Measurements from ENCODE around the gene LSP1.

LSP1 gene

DNA sequence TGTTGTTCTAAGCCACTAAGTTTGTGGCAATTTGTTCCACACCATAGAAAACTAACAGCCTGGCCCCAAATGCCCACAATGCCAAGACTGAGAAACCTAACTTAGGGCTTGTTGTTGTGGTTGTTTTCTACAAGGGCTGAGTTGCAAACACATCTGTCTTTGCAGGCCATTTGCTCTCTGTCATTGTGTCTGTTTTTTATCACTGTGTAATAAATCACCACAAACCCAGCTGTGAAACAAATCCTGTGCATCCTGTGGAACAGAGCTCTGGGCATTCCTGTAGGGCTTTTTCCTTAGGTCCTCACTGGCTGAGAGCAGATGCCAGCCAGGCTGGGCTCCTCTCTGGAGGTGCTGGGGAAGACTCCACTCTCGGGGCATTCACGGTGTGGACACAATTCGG, 33.8 kb upstream of the LSP1 start:
- no peak for TF ChIP-seq CTCF (IDR thresholded peaks at IDR 0.05; ENCODE audit: insufficient read depth, low read depth, low read length, missing control alignments)
- H3K4me3 ChIP-seq (ENCODE audit: low read depth, low read length), result no peak overlapping the region
- no peak for DNase-seq (ENCODE audit: low read depth)

- no peak for DNase-seq (ENCODE audit: low read depth)
- no peak overlapping the region for H3K4me3 ChIP-seq (ENCODE audit: low read depth, low read length)
- no peak for TF ChIP-seq CTCF (IDR thresholded peaks at IDR 0.05; ENCODE audit: insufficient read depth, low read depth, low read length, missing control alignments)
These were observed 32.2 kb upstream of the LSP1 start for GRCh38 chr11:1820463-1821325.

DNA sequence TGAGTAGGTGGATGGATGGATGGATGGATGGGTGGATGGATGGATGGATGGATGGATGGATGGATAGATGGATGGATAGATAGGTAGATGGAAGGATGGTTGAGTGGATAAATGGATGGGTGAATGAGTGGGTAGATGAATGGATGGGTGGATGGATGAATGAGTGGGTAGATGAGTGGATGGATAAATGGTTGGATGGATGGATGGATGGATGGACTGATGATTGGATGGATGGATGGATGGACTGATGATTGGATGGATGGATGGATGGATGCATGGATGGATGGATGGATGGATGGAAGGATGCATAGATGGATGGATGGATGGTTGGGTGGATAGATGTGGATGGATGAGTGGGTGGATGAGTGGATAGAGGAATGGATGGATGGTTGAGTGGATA, 31.3 kb upstream of the LSP1 start:
- no peak for DNase-seq (ENCODE audit: low read depth)
- no peak overlapping the region for H3K4me3 ChIP-seq (ENCODE audit: low read depth, low read length)
- no peak for TF ChIP-seq CTCF (IDR thresholded peaks at IDR 0.05; ENCODE audit: insufficient read depth, low read depth, low read length, missing control alignments)

GRCh38 chr11:1822648-1823375, 30.1 kb upstream of the LSP1 start:
- TF ChIP-seq CTCF (IDR thresholded peaks at IDR 0.05; ENCODE audit: insufficient read depth, low read depth, low read length, missing control alignments), result no peak
- DNase-seq (ENCODE audit: low read depth), result no peak

DNA sequence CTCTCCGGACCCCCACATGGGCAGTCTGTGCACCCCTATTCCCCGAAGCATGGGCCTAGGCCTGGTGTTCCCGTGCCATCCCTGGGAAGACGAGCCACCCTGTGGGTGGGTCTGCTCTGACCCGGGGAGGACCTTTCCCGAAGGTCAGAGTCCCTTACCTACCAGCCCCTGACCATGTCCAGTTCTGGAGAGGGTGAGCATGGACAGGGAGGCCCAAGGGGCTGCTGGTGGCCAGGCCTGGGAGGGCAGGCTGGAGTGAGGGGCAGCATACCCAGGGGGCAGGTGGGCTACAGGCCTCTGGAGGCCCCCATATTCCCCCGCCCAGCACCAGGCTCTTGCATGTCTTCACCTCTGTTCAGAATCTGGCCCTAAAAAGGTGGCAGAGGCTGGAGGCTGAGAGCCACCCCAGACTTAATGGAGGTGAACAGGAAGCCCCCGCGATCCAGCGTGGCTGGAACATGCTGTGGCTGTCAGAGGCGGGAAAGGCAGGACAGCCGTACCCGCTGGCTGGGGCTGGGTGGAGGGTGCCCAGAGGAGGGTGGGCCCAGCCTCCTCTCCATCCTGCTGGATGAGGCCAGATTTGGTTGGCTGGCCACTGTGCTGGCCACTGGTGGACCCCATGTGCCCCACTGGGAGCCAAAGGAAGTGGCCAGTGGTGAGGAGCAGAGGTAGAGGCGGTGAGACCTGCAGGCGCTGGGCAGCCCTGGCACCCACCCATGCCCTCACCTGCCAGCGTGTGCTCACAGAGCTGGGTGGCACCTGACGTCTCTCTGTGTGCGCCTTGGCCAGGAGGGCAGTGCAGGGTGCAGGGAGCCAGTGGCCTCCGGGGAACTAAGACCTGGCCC, 29.3 kb upstream of the LSP1 start:
- no peak overlapping the region for H3K4me3 ChIP-seq (ENCODE audit: low read depth, low read length)
- no peak for TF ChIP-seq CTCF (IDR thresholded peaks at IDR 0.05; ENCODE audit: insufficient read depth, low read depth, low read length, missing control alignments)
- DNase-seq (ENCODE audit: low read depth), result no peak

More at GRCh38 chr11:1822648-1823375, 30.1 kb upstream of the LSP1 start:
- no peak overlapping the region for H3K4me3 ChIP-seq (ENCODE audit: low read depth, low read length)

DNA sequence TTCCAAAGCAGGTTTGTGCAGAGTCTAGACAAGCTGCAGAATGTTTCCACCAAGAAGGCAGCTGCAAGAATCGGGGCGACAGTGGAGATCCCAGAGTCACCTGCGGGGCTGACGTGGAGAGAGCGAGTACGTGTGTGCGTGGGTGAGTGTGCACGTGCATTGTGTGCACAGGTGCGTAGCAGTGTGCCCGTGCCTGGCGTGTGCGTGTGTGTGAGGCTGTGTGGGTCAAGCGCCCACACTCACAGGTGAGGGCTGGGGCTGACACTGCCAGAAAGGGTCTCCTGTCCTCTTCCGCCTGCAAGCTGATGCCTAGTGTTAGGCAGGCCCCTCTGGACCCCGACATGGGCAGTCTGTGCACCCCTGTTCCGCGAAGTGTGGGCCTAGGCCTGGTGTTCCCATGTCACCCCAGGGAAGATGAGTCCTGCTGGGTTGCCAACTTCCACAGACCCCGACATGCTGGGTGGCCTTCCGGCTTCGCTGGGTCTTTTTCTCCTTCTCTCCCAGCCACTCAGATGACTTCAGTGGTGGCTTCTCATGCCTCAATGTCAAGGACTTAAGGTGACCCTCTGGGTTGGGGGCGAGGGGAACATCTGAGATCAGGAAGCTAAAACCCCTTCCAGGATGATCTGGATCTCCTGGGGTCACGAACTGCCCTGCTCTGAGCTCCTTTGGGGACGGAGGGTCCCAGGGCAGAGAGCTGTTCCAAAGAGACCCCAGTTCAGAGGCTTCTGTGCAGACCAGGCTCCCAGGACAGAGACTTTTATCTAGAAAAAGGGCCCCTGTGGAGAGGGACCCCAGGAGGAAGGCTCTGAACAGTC, 28.5 kb upstream of the LSP1 start:
- no peak for DNase-seq (ENCODE audit: low read depth)
- H3K4me3 ChIP-seq (ENCODE audit: low read depth, low read length), result no peak overlapping the region
- TF ChIP-seq CTCF (IDR thresholded peaks at IDR 0.05; ENCODE audit: insufficient read depth, low read depth, low read length, missing control alignments), result no peak
